ENCODE results near the gene CENPS. TPM values are rescaled to one million over a fixed set of nuclear protein-coding genes. Genes with fewer than 3 reads are reported as not detected.

The CENPS gene
- total and polyA plus RNA-seq, 2 donors (not counting 1 experiment from before 2014, with no cell fraction given): 3.1 to 10.9 TPM

- peak overlapping the region; percentile 91 for H3K4me2 ChIP-seq (replicated peaks; ENCODE audit: low read depth, low read length, poor library complexity, severe bottlenecking)
- ChIA-PET CTCF (interaction anchor here (1.4 to 3.1 kb wide), 4 partner anchors 11 to 189 kb away, joined by 6 to 18 read pairs (median 9); partner anchors contain the start of genes CENPS and KIF1B), POLR2A (interaction anchor here (0.6 to 1.8 kb wide), 5 partner anchors 12 to 392 kb away, joined by 3 to 10 read pairs (median 5); partner anchors contain the start of gene PEX14)
- no peaks in the 10 kb centered on the region for H3K27me3 Mint-ChIP-seq
- no peak for ATAC-seq (ENCODE audit: low read depth)
- no peaks in the 10 kb centered on the region for H3K27me3 ChIP-seq (replicated peaks in 1 of 4; ENCODE audit: control extremely low read depth in 1 of 4, control insufficient read depth in 3 of 4, insufficient read depth in 4 of 4, low read length in 3 of 4)
- peaks cover 22% of the 10 kb centered on the region for H3K4me1 Mint-ChIP-seq
- H3K9me3 Mint-ChIP-seq (ENCODE audit: insufficient read depth): no peaks in the 10 kb centered on the region
- peak overlapping the region; percentile 76 for H3K9ac ChIP-seq (ENCODE audit: low read length)
- H2AFZ ChIP-seq (ENCODE audit: insufficient read depth, low read depth, low read length, poor library complexity, severe bottlenecking): peak overlapping the region; percentile 95
- no peaks in the 10 kb centered on the region for H3K9me3 ChIP-seq (ENCODE audit: control extremely low read depth in 1 of 3, control insufficient read depth in 2 of 3, insufficient read depth in 1 of 3, low read length in 2 of 3)
- intact Hi-C loops (cut with micrococcal nuclease): loop anchor here (10.0 kb wide), 1 partner anchor 295 kb away; no protein-coding TSS in a partner anchor
- H3K79me2 ChIP-seq (ENCODE audit: control insufficient read depth, insufficient read depth, low read length): peaks cover 11% of the 10 kb centered on the region
- WGBS (ENCODE audit: insufficient coverage): 1% methylated on average over 42 of the region's 42 CpGs
- H3K4me1 ChIP-seq (ENCODE audit: control insufficient read depth in 2 of 2, insufficient read depth in 2 of 2, low read length in 2 of 2): peaks cover 9 to 17% of the 10 kb centered on the region in 2 donors
- H3K4me3 Mint-ChIP-seq: peak overlapping the region; percentile 90
- H3K27ac Mint-ChIP-seq: peak overlapping the region; percentile 83
- no peak for TF ChIP-seq EZH2 (IDR thresholded peaks at IDR 0.05; ENCODE audit: borderline replicate concordance, insufficient read depth, low read depth, low read length, poor library complexity, severe bottlenecking)
- TF ChIP-seq CTCF (IDR thresholded peaks at IDR 0.05): no peak
- H3K36me3 ChIP-seq (replicated peaks in 1 of 2; ENCODE audit: control extremely low read depth in 1 of 2, control insufficient read depth in 1 of 2, extremely low read depth in 1 of 2, insufficient read depth in 2 of 2, low read length in 1 of 2): peaks cover 2 to 15% of the 10 kb centered on the region in 2 experiments
- peaks cover 4% of the 10 kb centered on the region for H4K20me1 ChIP-seq (ENCODE audit: control insufficient read depth, insufficient read depth, low read length, poor library complexity, severe bottlenecking)
- peak overlapping the region in 1 of 2 donors; percentile 84 for H3K27ac ChIP-seq (ENCODE audit: low read length in 2 of 2)
- no peak for DNase-seq
- H3K4me3 ChIP-seq (ENCODE audit: control extremely low read depth in 1 of 5, extremely low read depth in 1 of 5, insufficient read depth in 1 of 5, low read depth in 2 of 5, low read length in 4 of 5): peak overlapping the region; percentile 62 to 84 (median 76)
These were observed 30.7 kb upstream of the CENPS start for GRCh38 chr1:10399444-10399941.

- no peaks in the 10 kb centered on the region for H3K9me3 ChIP-seq (ENCODE audit: control extremely low read depth in 1 of 3, control insufficient read depth in 2 of 3, insufficient read depth in 1 of 3, low read length in 2 of 3)
- Mint-ChIP-seq H3K9me3 (ENCODE audit: insufficient read depth) (no peaks in the 10 kb centered on the region), H3K4me1 (peaks cover 22% of the 10 kb centered on the region), H3K27me3 (no peaks in the 10 kb centered on the region), H3K27ac (peak overlapping the region; percentile 83), H3K4me3 (peak overlapping the region; percentile 90)
- ATAC-seq (ENCODE audit: low read depth): no peak
- peaks cover 9 to 17% of the 10 kb centered on the region in 2 donors for H3K4me1 ChIP-seq (ENCODE audit: control insufficient read depth in 2 of 2, insufficient read depth in 2 of 2, low read length in 2 of 2)
- ChIA-PET POLR2A (interaction anchor here (0.6 to 1.8 kb wide), 3 partner anchors 12 to 392 kb away, joined by 3 to 10 read pairs (median 6); no protein-coding TSS in a partner anchor), CTCF (interaction anchor here (2.5 to 3.1 kb wide), 2 partner anchors 11 to 30 kb away, joined by 11 to 18 read pairs; partner anchors contain the start of gene CENPS)
- H4K20me1 ChIP-seq (ENCODE audit: control insufficient read depth, insufficient read depth, low read length, poor library complexity, severe bottlenecking): peaks cover 4% of the 10 kb centered on the region
- peaks cover 2 to 19% of the 10 kb centered on the region in 2 experiments for H3K36me3 ChIP-seq (replicated peaks in 1 of 2; ENCODE audit: control extremely low read depth in 1 of 2, control insufficient read depth in 1 of 2, extremely low read depth in 1 of 2, insufficient read depth in 2 of 2, low read length in 1 of 2)
- H3K9ac ChIP-seq (ENCODE audit: low read length): peak overlapping the region; percentile 76
- WGBS (ENCODE audit: insufficient coverage): 60% methylated on average over 8 of the region's 8 CpGs
- H3K27me3 ChIP-seq (replicated peaks in 1 of 4; ENCODE audit: control extremely low read depth in 1 of 4, control insufficient read depth in 3 of 4, insufficient read depth in 4 of 4, low read length in 3 of 4): no peaks in the 10 kb centered on the region
- intact Hi-C loops (cut with micrococcal nuclease): no loop called here
- no peak overlapping the region for H3K27ac ChIP-seq (ENCODE audit: low read length in 2 of 2)
- peak overlapping the region; percentile 95 for H2AFZ ChIP-seq (ENCODE audit: insufficient read depth, low read depth, low read length, poor library complexity, severe bottlenecking)
- H3K79me2 ChIP-seq (ENCODE audit: control insufficient read depth, insufficient read depth, low read length): peaks cover 11% of the 10 kb centered on the region
- no peak for DNase-seq
- TF ChIP-seq CTCF (IDR thresholded peaks at IDR 0.05): no peak
- no peak for TF ChIP-seq EZH2 (IDR thresholded peaks at IDR 0.05; ENCODE audit: borderline replicate concordance, insufficient read depth, low read depth, low read length, poor library complexity, severe bottlenecking)
- H3K4me3 ChIP-seq (ENCODE audit: control extremely low read depth in 1 of 5, extremely low read depth in 1 of 5, insufficient read depth in 1 of 5, low read depth in 2 of 5, low read length in 4 of 5): peak overlapping the region; percentile 62 to 84 (median 76)
- peak overlapping the region; percentile 91 for H3K4me2 ChIP-seq (replicated peaks; ENCODE audit: low read depth, low read length, poor library complexity, severe bottlenecking)
These were observed 30.2 kb upstream of the CENPS start for GRCh38 chr1:10400013-10400412.

All from B cell (primary cell).